Measurements from ENCODE around the gene ADORA2B.
A peak's percentile ranks its signal among the peaks of the same experiment; 100 is the strongest.

Gene ADORA2B

DNA sequence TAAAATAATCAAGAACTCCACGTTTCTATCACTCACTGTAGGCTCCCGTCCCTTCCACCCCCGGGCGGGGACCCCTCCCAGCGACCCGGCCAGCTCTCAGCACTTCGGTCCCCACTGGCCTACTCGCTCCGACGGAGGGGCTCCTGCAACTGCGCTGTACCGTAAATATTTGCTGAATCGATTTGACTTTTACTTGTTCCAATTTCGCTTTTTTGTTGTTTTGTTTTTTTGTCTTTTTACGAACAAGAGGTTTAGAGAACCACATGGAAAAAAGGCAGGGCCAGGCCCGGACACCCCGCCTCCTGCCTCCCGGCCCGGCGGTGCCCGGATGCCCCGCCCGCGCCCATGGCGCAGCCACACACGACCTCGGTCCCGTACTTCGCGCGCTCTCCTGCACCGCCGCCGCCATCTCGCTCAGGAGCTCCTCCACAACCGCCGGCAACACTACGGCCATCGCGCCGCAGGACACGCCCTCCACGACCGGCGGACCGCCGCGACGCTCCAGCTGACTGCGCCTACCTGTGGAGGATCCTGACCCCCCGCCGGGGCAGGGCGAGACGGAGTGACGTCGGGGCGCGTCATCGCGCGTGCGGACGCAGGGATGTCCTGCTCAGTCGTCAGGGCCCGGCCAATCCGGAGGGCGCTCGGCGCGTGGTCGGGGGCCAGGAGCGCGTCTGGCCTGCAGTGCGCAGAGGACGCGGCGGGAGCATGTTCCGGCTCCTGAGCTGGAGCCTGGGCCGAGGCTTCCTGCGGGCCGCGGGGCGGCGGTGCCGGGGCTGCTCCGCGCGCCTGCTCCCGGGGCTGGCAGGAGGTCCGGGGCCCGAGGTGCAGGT lies 54.4 kb downstream of the ADORA2B start, which contains the start of the genes TTC19 and ZSWIM7:
Gene TTC19 (plus strand): TSS at position 684 of the 833 bp plus-strand sequence. CDS start 25 bp downstream, at position 709.
Gene ZSWIM7 (minus strand): TSS at position 564 of the 833 bp plus-strand sequence. CDS start 110 bp downstream, at position 454.
- DNase-seq: peak; percentile 96

- DNase-seq: no peak
These were observed 55.3 kb downstream of the ADORA2B start for GRCh38 chr17:15999974-16000827.

DNA sequence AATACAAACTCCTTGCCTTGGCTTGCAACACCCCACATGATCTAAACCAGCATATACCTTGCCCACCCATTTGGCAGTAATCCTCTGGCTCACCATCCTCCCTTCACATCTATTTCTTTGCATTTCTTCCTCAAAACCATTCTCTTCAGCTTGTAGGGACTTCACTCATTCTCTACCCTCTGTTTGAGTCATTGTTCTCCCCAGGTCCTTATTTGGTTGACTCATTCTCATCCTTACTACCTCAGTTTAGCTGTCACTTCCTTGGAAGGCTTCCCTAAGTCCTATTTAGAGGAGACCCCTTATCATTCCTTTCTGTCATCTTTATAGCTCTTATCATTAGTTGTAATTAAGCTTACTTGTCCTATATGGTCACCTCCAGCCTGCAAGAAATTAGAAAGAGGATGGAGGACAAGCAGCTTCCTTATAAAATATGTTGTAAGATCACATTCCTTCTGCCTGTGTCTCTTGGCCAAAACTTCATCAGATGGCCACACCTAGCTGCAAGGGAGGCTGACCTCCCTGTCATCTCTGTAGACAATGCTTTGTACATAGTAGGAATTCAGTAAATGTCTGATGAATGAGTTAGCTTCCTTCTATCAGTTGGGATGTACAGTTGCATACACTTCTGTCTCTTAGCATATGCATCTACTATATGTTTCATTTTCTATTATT lies 56.4 kb downstream of the ADORA2B start:
- DNase-seq: no peak

DNA sequence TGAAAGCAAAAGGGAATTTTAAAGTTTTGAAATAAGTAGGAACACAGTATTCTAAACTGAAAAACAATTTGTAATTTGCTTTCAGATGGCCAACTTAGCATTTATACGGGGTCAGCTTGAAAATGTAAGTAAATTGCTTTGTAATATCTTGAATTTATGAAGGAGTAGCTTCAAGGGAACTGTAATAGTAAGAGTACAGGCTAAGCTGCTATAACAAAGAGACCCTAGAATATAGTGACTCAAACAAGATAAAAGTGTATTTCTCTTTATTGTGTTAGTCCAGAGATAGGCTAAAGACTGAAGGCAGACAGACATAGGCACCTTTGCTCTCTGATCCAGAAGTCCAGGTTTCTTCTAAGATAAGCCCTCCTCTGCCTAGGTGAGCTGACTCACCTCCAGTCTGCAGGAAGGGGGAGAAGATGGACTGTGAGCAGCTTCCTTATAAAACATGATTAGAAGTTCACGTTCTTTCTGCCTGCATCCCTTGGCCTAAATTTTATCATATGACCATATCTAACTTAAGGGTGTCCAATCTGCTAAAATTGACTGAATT lies 57.9 kb downstream of the ADORA2B start:
- no peak for DNase-seq

GRCh38 chr17:16003841-16004240 lies 58.9 kb downstream of the ADORA2B start:
- no peak for DNase-seq

DNA sequence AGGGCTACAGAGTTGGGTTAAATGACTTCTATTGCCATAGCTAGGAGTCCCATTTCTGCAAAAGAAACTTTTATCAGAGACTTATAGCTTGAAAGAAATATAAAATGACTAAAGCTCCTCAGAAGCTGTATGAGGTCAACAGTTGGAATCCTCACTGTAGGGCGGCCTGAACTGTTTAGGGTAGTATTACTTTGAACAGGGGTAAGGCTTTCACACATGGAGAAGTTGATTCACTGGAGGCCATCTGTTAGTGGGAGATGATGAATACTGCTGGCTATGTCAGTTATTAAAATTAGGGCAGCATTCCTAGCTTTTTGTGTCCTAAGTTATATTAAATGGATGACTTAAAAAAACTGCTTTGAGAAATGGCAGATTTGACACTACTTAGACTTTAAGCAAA lies 60.7 kb downstream of the ADORA2B start:
- no peak for DNase-seq

DNA sequence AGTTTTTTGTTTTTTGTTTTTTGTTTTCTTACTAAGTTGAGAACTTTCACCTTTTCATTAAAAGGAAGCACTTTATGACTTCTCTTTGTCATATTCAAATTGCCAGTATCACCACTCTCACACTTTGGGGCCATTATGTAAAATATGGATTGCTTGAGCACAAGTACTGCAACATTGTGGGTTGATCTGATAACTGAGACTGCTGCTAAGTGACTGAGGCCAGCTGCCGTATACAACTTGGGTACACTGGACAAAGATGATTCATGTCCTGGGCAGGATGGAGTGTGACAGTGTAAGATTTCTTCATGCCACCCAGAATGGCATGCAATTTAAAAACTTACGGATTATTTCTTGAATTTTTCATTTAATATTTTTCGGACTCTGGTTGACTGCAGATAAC lies 62.5 kb downstream of the ADORA2B start:
- DNase-seq: no peak

DNA sequence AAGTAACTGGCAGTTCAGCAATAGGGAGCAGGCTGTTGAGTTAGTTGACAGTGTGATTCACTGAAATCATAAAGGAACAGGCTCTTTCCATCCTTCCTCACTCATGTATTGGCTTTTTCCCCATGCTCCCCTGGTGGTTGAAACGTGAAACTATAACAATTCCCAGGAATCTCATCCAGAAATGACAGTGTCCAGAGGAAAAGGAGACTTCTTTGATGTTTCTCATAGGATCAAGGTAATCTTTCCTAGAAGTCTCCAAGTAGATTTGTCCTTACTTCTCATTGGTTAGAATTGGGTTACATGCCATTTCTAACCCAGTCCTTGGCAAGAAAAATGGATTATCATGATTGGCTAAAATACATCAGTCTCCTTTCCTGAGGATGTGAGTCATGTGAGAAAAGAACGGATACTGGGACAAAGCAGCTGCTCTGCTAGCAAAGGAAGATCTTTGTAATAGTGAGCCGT lies 69.0 kb downstream of the ADORA2B start:
- no peak for DNase-seq

DNA sequence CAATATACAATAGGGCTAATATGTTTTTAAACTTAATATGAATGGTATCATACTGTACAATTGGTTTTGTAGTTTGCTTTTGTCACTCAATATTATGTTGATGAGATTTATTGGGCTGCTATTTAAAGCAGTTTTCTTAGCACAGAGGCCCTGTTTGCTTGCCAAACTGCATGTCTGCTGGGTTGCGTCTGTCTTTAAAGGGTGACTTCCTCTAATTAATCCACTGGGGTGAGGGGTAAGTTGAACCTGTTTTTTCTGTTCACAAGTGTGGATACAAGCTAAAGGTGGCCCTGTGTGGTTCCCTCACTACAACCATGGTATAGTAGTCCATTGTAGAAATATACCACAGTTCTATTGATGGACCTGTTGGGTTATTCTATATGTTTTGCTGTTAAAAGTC lies 74.4 kb downstream of the ADORA2B start:
- no peak for DNase-seq

DNA sequence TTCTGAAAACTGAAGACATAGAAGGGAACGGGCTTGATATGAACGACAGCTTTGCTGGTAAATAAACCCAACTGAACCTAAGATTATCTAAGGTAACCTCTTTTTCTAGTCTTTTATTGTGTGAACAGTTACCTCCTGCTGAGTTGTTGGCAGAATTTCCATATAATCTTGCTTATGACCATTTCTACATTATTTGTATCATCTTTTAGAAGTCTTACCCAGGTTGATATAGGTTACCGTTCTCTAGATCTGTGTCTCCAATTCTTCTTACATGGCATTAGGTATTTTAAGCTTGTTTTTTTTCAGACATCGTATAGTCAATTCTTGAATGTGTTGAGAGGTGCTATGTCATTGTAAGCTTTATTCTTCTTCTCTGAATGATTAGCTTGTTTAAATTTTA lies 79.0 kb downstream of the ADORA2B start:
- DNase-seq: no peak

GRCh38 chr17:16025202-16025601 lies 80.3 kb downstream of the ADORA2B start:
- DNase-seq: no peak
